K562 (cell line): ENCODE measurements around the gene DNMBP. TPM values are rescaled to one million over a fixed set of nuclear protein-coding genes. Genes with fewer than 3 reads are reported as not detected.

Source experiments
- ATAC-seq: fragments of 200-7000 bp; cut with Tn5 transposase; 3 replicates; pipeline ENCODE4 v1.9.1; 2020; ENCODE audit warnings: moderate library complexity
- BruUV-seq: library from RNA; stranded (reverse); fragments of 400-500 nt; replicated peaks from 2 replicates; lab custom pipeline; 2021; lab: Mats Ljungman, UMichigan
- CTCF ChIA-PET: fragments of 300-600 bp; formaldehyde crosslinking; extraction: SDS; loops from one replicate; lab custom pipeline; 2021; ENCODE audit warnings: low intra/inter-chr PET ratio; lab: Yijun Ruan, JAX
- POLR2A ChIA-PET: fragments of 300-600, 350-650 bp; sonication (Branson Sonifier 250); formaldehyde crosslinking; extraction: SDS; loops from one replicate; lab custom pipeline; 2021; ENCODE audit warnings: antibody characterized with exemption, inconsistent platforms; lab: Yijun Ruan, JAX
- DNase-seq, 4 experiments: peaks; one replicate each; pipeline versions ENCODE4 v3.0.0 to v3.0.0-alpha.2; 2011 to 2018; ENCODE audit warnings: low spot score in 3 of 4, mixed read lengths in 3 of 4; ENCODE audit errors: extremely low read depth in 1 of 4
- FAIRE-seq: peaks from 2 replicates; lab custom pipeline; 2011; peaks lifted over from hg19 to GRCh38; lab: Jason Lieb, UNC
- H2AFZ ChIP-seq: 2 replicates; pipeline ENCODE4 v1.6.0; 2011; ENCODE audit warnings: low read depth, low read length, control low read depth, inconsistent platforms
- H3K27ac ChIP-seq: fragments of 200-600 bp; 3 replicates; pipeline ENCODE4 v1.8.0; 2011; ENCODE audit warnings: low read depth, mild to moderate bottlenecking, control low read depth, inconsistent platforms, low read length, moderate library complexity, mixed read lengths; ENCODE audit errors: extremely low read depth
- H3K27me3 ChIP-seq, 2 experiments: fragments of 300-600 bp in 1 of 2; 2 replicates in 1 of 2; 3 replicates in 1 of 2; pipeline versions ENCODE4 v1.6.0 to v1.8.0; 2011; ENCODE audit warnings: inconsistent platforms in 2 of 2, low read length in 2 of 2, mild to moderate bottlenecking in 1 of 2, mixed read lengths in 1 of 2, moderate library complexity in 1 of 2; ENCODE audit not compliant: control insufficient read depth in 2 of 2, insufficient read depth in 2 of 2
- H3K36me3 ChIP-seq: fragments of 300-600 bp; 3 replicates; pipeline ENCODE4 v1.8.0; 2011; ENCODE audit warnings: mild to moderate bottlenecking, low read length, inconsistent platforms; ENCODE audit not compliant: control insufficient read depth, insufficient read depth
- H3K4me1 ChIP-seq, 2 experiments: fragments of 200-600 bp in 1 of 2; replicated peaks in 1 of 2; 2 replicates in 1 of 2; 3 replicates in 1 of 2; pipeline versions ENCODE4 v1.5.1 to v1.8.0; 2011; ENCODE audit warnings: inconsistent platforms in 2 of 2, low read length in 2 of 2, mild to moderate bottlenecking in 1 of 2, mixed read lengths in 1 of 2, moderate library complexity in 1 of 2; ENCODE audit not compliant: control insufficient read depth in 2 of 2, insufficient read depth in 2 of 2
- H3K4me2 ChIP-seq: 2 replicates; pipeline ENCODE4 v1.6.1; 2011; ENCODE audit warnings: low read length, control low read depth, inconsistent platforms, mixed read lengths; ENCODE audit not compliant: insufficient read depth
- H3K4me3 ChIP-seq: fragments of 200-600 bp; sonication (generic), shearing (Covaris generic); 2 replicates; pipeline ENCODE4 v1.5.1; 2016; ENCODE audit warnings: control low read depth, inconsistent platforms
- H3K79me2 ChIP-seq: fragments of 200-600 bp; 3 replicates; pipeline ENCODE4 v1.8.0; 2011; ENCODE audit warnings: low read length, inconsistent platforms; ENCODE audit not compliant: control insufficient read depth, insufficient read depth
- H3K9ac ChIP-seq, 2 experiments: 2 replicates each; pipeline versions ENCODE4 v1.6.0 to v1.6.1; 2011; ENCODE audit warnings: low read depth in 2 of 2, low read length in 2 of 2, control low read depth in 1 of 2, inconsistent platforms in 1 of 2, mild to moderate bottlenecking in 1 of 2, mixed read lengths in 1 of 2; ENCODE audit not compliant: insufficient read depth in 1 of 2
- H3K9me1 ChIP-seq: one replicate; pipeline ENCODE4 v1.6.0; 2011; ENCODE audit warnings: inconsistent platforms, mild to moderate bottlenecking, low read length, moderate library complexity; ENCODE audit not compliant: control insufficient read depth, insufficient read depth
- H3K9me3 ChIP-seq: replicated peaks from 2 replicates; pipeline ENCODE4 v1.5.1; 2011; ENCODE audit warnings: low read depth, low read length, inconsistent platforms; ENCODE audit not compliant: control insufficient read depth, insufficient read depth
- H4K20me1 ChIP-seq: replicated peaks from 2 replicates; pipeline ENCODE4 v1.6.1; 2011; ENCODE audit warnings: low read length, inconsistent platforms, mixed read lengths; ENCODE audit not compliant: control insufficient read depth, insufficient read depth
- ARID3A ChIP-seq: IDR thresholded peaks from 2 replicates; pipeline ENCODE4 v1.6.1; 2012; ENCODE audit warnings: low read depth, low read length, improper control_type of control experiment, borderline replicate concordance
- ATF1 ChIP-seq, 2 experiments: fragments of 450-650 bp in 1 of 2; IDR thresholded peaks; 2 replicates each; pipeline ENCODE4 v1.6.1; 2016; ENCODE audit warnings: missing compliant biosample characterization in 1 of 2, missing genetic modification characterization in 1 of 2
- ATF7 ChIP-seq: fragments of 450-650 bp; IDR thresholded peaks from 2 replicates; pipeline ENCODE4 v1.7.1; 2014; ENCODE audit warnings: mild to moderate bottlenecking, moderate library complexity
- CREB3 ChIP-seq: fragments of 450-650 bp; conservative IDR thresholded peaks from 2 replicates; pipeline ENCODE4 v1.6.1; 2016; ENCODE audit warnings: missing genetic modification characterization, low read depth, mild to moderate bottlenecking, missing compliant biosample characterization, moderate library complexity
- DEAF1 ChIP-seq: fragments of 450-650 bp; formaldehyde crosslinking; IDR thresholded peaks from 2 replicates; pipeline ENCODE4 v1.4.0; 2020; ENCODE audit warnings: mild to moderate bottlenecking, moderate library complexity
- ETV1 ChIP-seq: fragments of 450-650 bp; conservative IDR thresholded peaks from 2 replicates; pipeline ENCODE4 v1.6.1; 2016; ENCODE audit warnings: missing genetic modification characterization, control low read depth, low read depth, missing compliant biosample characterization
- HDAC8 ChIP-seq: fragments of 450-650 bp; IDR thresholded peaks from 2 replicates; pipeline ENCODE4 v1.6.1; 2016; ENCODE audit warnings: mild to moderate bottlenecking, missing genetic modification characterization, moderate library complexity, missing compliant biosample characterization
- HSF4 ChIP-seq: fragments of 250-450 bp; sonication (Bioruptor Pico); IDR thresholded peaks from 2 replicates; pipeline ENCODE4 v2.1.2; 2022; ENCODE audit warnings: mild to moderate bottlenecking, moderate library complexity, borderline replicate concordance
- MXD1 ChIP-seq: fragments of 250-450 bp; sonication (Bioruptor Pico); IDR thresholded peaks from 2 replicates; pipeline ENCODE4 v1.8.0; 2021; ENCODE audit warnings: borderline replicate concordance, mild to moderate bottlenecking, moderate library complexity; ENCODE audit not compliant: poor library complexity, severe bottlenecking
- PREB ChIP-seq: sonication (generic); formaldehyde crosslinking; IDR thresholded peaks from 2 replicates; pipeline ENCODE4 v1.8.1; 2023; ENCODE audit warnings: mild to moderate bottlenecking, missing genetic modification reagents
- SIN3B ChIP-seq: fragments of 450-650 bp; IDR thresholded peaks from 2 replicates; pipeline ENCODE4 v1.6.1; 2017; ENCODE audit warnings: low read depth, mild to moderate bottlenecking, moderate library complexity
- WGBS: fragments of 100-300 bp; shearing (Covaris generic); methylation state at CpG from one replicate; pipeline ENCODE4 v1.1.6; 2016; ENCODE audit warnings: low coverage, mixed read lengths; ENCODE audit not compliant: insufficient coverage; ENCODE audit errors: missing lambda C conversion rate; 5-methylcytosine and 5-hydroxymethylcytosine counted together
- in situ Hi-C: fragments of 300-500 bp; cut with MboI; formaldehyde crosslinking; loops from 4 replicates; pipeline ENCODE4 v1.15.0; 2018; ENCODE audit warnings: inconsistent platforms, mixed read lengths
- intact Hi-C: fragments of 100-400 bp; cut with micrococcal nuclease; formaldehyde crosslinking; loops from 2 replicates; pipeline ENCODE4 v1.14.2; 2022
- polyA plus RNA-seq, 8 experiments: library from polyadenylated mRNA; depleted of rRNA in 4 of 8; stranded (reverse) in 5 of 8; unstranded in 3 of 8; fragments of >200 nt; fragmentation: Nextera tagmentation in 2 of 8; fragmentation: Illumina TruSeq in 1 of 8; extraction: Ambion mirVana in 2 of 8; extraction: Trizol in 1 of 8; gene quantifications; 2 replicates each; pipeline versions ENCODE4 v1.2.1 to v1.2.3, GENCODE V29; 2011 to 2014; ENCODE audit warnings: inconsistent platforms in 1 of 8, missing spikeins in 1 of 8
- total RNA-seq, 7 experiments: library from RNA; depleted of rRNA in 6 of 7; stranded (reverse); fragments of >200 nt in 6 of 7; fragmentation: Illumina TruSeq in 2 of 7; extraction: Trizol in 2 of 7; gene quantifications; 2 replicates each; pipeline versions ENCODE4 v1.2.1 to v1.2.3, GENCODE V29; 2011 to 2021; ENCODE audit warnings: low replicate concordance in 1 of 7

The DNMBP gene
- total and polyA plus RNA-seq, 9 of the 15 experiments (the other 6 are each of a cell fraction or from before 2014, with no cell fraction given) = 0.83 to 3.7 (median 2.2) TPM

- Histone ChIP-seq H3K4me3 (no peak overlapping the region), H3K9me1 (no peaks in the 10 kb centered on the region), H3K27ac (no peak overlapping the region), H3K27me3 (no peaks in the 10 kb centered on the region), H3K36me3 (no peaks in the 10 kb centered on the region), H3K4me1 (peaks cover 3 to 22% of the 10 kb centered on the region in 2 experiments; a peak in 3 of 5 replicates), H3K79me2 (no peaks in the 10 kb centered on the region), H2AFZ (no peak overlapping the region), H4K20me1 (no peaks in the 10 kb centered on the region), H3K4me2 (no peak overlapping the region), H3K9me3 (no peaks in the 10 kb centered on the region), H3K9ac (no peak overlapping the region)
- FAIRE-seq (no peak), ATAC-seq (no peak), DNase-seq (no peak)
- ChIA-PET CTCF (no interaction called here), POLR2A (interaction anchor here (0.6 to 2.2 kb wide), 4 partner anchors 11 to 1828 kb away, joined by 3 to 8 read pairs (median 3); no protein-coding TSS in a partner anchor)
- in situ Hi-C loops (no loop called here), intact Hi-C loops (no loop called here)
- no TSS peak for BruUV-seq
- 100% methylated on average over 2 of the region's 5 CpGs for WGBS
- TF ChIP-seq ATF1 (CRISPR knock-in tag; IDR thresholded peaks at IDR 0.05) (no peak), ATF1 (tag; IDR thresholded peaks at IDR 0.05) (no peak), HDAC8 (no peak), SIN3B (no peak), MXD1 (CRISPR knock-in tag) (no peak), CREB3 (no peak), PREB (CRISPR knock-in tag) (no peak), DEAF1 (no peak), ARID3A (no peak), ATF7 (no peak), ETV1 (tag) (no peak), HSF4 (CRISPR knock-in tag) (no peak)
Observed at GRCh38 chr10:99982728-99983127, 27.0 kb downstream of the DNMBP start.
